ENCODE data around the gene GIPC1. TPM values are rescaled to one million over a fixed set of nuclear protein-coding genes. Genes with fewer than 3 reads are reported as not detected.
A peak's percentile ranks its signal among the peaks of the same experiment; 100 is the strongest.

The GIPC1 gene
- total RNA-seq, 1 donor from 2014 or later: 327 TPM

DNA sequence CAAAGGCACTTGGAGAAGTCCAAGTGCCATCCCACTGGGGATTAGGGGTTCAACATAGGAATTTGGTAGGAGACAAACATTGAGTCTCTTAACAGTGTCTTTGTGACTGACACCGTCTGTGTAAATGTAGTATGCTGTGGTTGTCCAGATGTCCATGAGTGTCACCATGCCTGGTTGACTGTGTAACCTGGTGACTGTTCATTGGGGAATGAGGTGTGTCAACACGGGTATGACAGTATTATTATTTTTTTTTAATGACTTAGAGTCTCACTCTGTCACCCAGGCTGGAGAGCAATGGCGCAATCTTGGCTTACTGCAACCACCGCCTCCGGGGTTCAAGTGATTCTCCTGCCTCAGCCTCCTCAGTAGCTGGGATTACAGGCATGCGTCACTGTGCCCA is 46.6 kb downstream of the GIPC1 start:
- TF ChIP-seq, protein P1, sequence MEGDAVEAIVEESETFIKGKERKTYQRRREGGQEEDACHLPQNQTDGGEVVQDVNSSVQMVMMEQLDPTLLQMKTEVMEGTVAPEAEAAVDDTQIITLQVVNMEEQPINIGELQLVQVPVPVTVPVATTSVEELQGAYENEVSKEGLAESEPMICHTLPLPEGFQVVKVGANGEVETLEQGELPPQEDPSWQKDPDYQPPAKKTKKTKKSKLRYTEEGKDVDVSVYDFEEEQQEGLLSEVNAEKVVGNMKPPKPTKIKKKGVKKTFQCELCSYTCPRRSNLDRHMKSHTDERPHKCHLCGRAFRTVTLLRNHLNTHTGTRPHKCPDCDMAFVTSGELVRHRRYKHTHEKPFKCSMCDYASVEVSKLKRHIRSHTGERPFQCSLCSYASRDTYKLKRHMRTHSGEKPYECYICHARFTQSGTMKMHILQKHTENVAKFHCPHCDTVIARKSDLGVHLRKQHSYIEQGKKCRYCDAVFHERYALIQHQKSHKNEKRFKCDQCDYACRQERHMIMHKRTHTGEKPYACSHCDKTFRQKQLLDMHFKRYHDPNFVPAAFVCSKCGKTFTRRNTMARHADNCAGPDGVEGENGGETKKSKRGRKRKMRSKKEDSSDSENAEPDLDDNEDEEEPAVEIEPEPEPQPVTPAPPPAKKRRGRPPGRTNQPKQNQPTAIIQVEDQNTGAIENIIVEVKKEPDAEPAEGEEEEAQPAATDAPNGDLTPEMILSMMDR (IDR thresholded peaks at IDR 0.05; ENCODE audit: insufficient read depth, low read length, severe bottlenecking): no peak
- FAIRE-seq: no peak
- DNase-seq (ENCODE audit: low read depth): peak; percentile 18
- Histone ChIP-seq H3K27me3 (ENCODE audit: control insufficient read depth, insufficient read depth, low read length) (no peaks in the 10 kb centered on the region), H3K4me3 (ENCODE audit: low read depth, low read length) (no peak overlapping the region), H3K36me3 (ENCODE audit: control insufficient read depth, insufficient read depth, low read length) (no peaks in the 10 kb centered on the region)

DNA sequence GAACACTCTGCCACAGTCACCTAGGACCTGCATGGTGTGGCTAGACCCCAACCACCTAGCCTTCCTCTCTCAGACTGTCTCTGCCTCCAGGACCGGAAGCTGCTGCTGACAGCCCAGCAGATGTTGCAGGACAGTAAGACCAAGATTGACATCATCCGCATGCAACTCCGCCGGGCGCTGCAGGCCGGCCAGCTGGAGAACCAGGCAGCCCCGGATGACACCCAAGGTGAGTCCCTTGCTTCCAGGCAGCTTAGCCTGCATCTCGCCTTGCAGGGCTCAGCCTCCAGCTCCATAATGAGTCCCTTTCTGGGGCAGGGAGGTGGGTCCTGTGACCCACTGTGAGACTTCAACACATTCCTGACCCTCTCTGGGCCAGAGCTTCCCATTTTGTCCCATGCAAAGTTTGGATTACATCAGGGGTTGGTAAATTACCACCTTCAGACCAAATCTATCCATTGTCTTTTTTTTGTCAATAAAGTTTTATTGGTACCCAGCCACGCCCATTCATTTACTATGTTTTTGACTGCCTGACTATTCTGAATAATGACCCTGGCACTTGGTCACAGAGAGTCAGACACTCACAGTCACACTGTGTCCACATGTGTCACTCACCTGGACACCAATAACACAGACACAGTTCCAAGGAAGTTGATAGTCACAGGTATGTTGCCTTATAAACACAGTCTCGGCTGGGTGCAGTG is 49.4 kb downstream of the GIPC1 start:
- DNase-seq (ENCODE audit: low read depth) (no peak), FAIRE-seq (peak; percentile 28)
- Histone ChIP-seq H3K4me3 (ENCODE audit: low read depth, low read length) (no peak overlapping the region), H3K36me3 (ENCODE audit: control insufficient read depth, insufficient read depth, low read length) (no peaks in the 10 kb centered on the region), H3K27me3 (ENCODE audit: control insufficient read depth, insufficient read depth, low read length) (no peaks in the 10 kb centered on the region)
- TF ChIP-seq, protein P1 (IDR thresholded peaks at IDR 0.05; ENCODE audit: insufficient read depth, low read length, severe bottlenecking): no peak

DNA sequence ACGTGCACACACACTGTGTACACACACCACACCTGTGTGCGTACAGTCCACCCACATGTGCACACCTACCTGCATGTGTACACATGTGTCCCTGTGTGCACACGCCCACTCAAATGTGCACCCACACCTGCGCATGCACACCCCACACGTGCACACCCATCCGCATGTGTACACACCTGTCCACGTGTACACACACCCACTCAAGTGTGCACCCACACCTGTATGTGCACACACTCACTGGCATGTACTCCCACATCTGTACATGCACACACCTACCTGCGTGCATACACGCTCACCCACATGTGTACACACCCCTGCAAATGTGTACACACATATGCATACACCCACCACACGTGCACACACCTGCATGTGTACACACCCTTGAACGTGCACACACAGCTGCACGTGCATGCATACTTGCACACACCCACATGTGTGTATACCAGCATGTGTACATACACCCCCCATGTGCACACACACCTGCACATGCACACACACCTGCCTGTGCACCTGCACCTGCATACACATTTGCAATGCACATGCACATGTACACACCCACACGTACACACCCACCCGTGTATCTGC is 52.2 kb downstream of the GIPC1 start:
- no peaks in the 10 kb centered on the region for H3K36me3 ChIP-seq (ENCODE audit: control insufficient read depth, insufficient read depth, low read length)
- DNase-seq (ENCODE audit: low read depth) (no peak), FAIRE-seq (peak; percentile 88)

DNA sequence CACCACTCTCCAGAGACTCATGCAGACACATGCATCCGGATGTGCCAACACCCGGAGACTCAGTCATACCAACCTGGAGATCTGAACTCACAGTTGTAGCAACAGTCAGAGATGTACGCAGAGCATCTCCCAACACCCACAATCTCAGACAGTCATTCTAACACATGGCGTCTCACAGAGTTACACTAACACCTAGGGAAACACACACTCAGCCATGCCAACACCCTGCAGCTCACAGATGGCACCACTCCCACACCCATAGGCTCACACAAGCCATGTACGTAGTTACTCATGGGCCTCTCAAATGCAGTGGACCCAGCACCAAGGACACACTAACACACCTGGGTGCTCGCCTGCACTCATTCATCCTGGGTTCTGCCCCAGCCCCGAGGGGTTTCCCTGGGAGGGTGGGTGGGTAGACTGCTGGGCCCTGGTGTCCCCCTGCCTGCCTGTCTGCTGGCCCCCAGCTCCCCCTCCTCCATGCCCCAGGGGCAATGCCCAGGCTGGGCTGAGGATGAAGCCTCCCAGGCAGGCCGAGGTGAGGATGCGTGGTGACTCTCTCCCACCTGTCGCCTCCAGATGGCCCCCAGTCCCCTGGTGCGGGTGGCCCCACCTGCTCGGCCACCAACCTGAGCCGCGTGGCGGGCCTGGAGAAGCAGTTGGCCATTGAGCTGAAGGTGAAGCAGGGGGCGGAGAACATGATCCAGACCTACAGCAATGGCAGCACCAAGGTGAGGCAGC is 52.9 kb downstream of the GIPC1 start:
- Histone ChIP-seq H3K4me3 (ENCODE audit: low read depth, low read length) (no peak overlapping the region), H3K27me3 (ENCODE audit: control insufficient read depth, insufficient read depth, low read length) (no peaks in the 10 kb centered on the region), H3K36me3 (ENCODE audit: control insufficient read depth, insufficient read depth, low read length) (no peaks in the 10 kb centered on the region)
- DNase-seq (ENCODE audit: low read depth) (no peak), FAIRE-seq (no peak)
- TF ChIP-seq, protein P1 (IDR thresholded peaks at IDR 0.05; ENCODE audit: insufficient read depth, low read length, severe bottlenecking): no peak

More for the DNA sequence above, 52.2 kb downstream of the GIPC1 start:
- TF ChIP-seq, protein P1 (IDR thresholded peaks at IDR 0.05; ENCODE audit: insufficient read depth, low read length, severe bottlenecking): no peak
- H3K4me3 ChIP-seq (ENCODE audit: low read depth, low read length): no peak overlapping the region
- no peaks in the 10 kb centered on the region for H3K27me3 ChIP-seq (ENCODE audit: control insufficient read depth, insufficient read depth, low read length)

DNA sequence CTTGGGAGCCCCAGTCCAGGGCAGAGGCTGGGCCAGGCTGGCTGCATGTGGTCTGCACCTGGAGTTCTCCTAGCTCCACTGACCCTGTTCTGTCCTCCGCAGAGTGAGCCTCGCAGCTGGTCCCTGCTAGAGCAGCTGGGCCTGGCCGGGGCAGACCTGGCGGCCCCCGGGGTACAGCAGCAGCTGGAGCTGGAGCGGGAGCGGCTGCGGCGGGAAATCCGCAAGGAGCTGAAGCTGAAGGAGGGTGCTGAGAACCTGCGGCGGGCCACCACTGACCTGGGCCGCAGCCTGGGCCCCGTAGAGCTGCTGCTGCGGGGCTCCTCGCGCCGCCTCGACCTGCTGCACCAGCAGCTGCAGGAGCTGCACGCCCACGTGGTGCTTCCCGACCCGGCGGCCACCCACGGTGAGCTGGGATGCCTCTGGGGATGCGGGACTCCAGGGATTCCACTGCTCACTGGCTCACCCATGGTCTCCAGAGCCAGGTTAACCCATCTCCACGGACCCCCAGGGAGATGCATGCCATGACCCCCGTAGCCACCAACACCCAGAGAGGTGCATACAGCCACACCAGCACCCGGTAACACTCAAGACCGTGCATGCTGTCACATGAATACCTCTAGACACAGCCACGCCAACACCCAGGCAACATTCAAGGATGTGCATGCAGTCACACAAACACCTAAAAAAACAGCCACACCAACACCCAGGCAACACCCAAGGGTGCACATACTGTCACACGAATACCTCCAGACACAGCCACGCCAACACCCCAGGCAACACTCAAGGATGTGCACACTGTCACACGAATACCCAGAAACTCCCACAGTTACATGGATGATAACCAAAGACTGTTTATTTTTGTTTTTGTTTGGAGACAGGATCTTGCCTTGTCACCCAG is 54.6 kb downstream of the GIPC1 start:
- TF ChIP-seq, protein P1 (IDR thresholded peaks at IDR 0.05; ENCODE audit: insufficient read depth, low read length, severe bottlenecking): no peak
- Histone ChIP-seq H3K4me3 (ENCODE audit: low read depth, low read length) (no peak overlapping the region), H3K36me3 (ENCODE audit: control insufficient read depth, insufficient read depth, low read length) (no peaks in the 10 kb centered on the region), H3K27me3 (ENCODE audit: control insufficient read depth, insufficient read depth, low read length) (no peaks in the 10 kb centered on the region)
- DNase-seq (ENCODE audit: low read depth) (no peak), FAIRE-seq (peak; percentile 64)

Measured in bronchial epithelial cell (primary cell).